MCF 10A (cell line): ENCODE data around the gene TMPRSS11D. TPM values are rescaled to one million over a fixed set of nuclear protein-coding genes. Genes with fewer than 3 reads are reported as not detected.

Source experiments
- BruUV-seq: library from RNA; stranded (reverse); fragments of 400-500 nt; replicated peaks from 2 replicates; lab custom pipeline; 2021; lab: Mats Ljungman, UMichigan
- CTCF ChIA-PET: fragments of 300-600 bp; sonication (Branson Sonifier 250); formaldehyde crosslinking; extraction: SDS; loops from one replicate; lab custom pipeline; 2021; ENCODE audit warnings: antibody characterized with exemption, inconsistent platforms; lab: Yijun Ruan, JAX
- POLR2A ChIA-PET: fragments of 300-600, 350-650 bp; sonication (Branson Sonifier 250); formaldehyde crosslinking; extraction: SDS; loops from one replicate; lab custom pipeline; 2020; ENCODE audit warnings: antibody characterized with exemption, inconsistent platforms; lab: Yijun Ruan, JAX
- DNase-seq: peaks from one replicate; pipeline ENCODE4 v3.0.0-alpha.2; 2018; ENCODE audit not compliant: unreplicated experiment
- H3K27ac Mint-ChIP-seq: one replicate; pipeline ENCODE4 v1.8.0; 2022; ENCODE audit warnings: mild to moderate bottlenecking, low read depth, mixed read lengths; ENCODE audit not compliant: unreplicated experiment
- H3K27me3 Mint-ChIP-seq: one replicate; pipeline ENCODE4 v1.8.0; 2022; ENCODE audit warnings: mixed read lengths; ENCODE audit not compliant: insufficient read depth, unreplicated experiment
- H3K36me3 Mint-ChIP-seq: one replicate; pipeline ENCODE4 v1.8.0; 2022; ENCODE audit warnings: mild to moderate bottlenecking, moderate library complexity, mixed read lengths; ENCODE audit not compliant: insufficient read depth, unreplicated experiment
- H3K4me1 Mint-ChIP-seq: one replicate; pipeline ENCODE4 v1.8.0; 2022; ENCODE audit warnings: mixed read lengths; ENCODE audit not compliant: insufficient read depth, unreplicated experiment
- H3K4me3 Mint-ChIP-seq: one replicate; pipeline ENCODE4 v1.8.0; 2022; ENCODE audit warnings: mild to moderate bottlenecking, moderate library complexity, mixed read lengths; ENCODE audit not compliant: unreplicated experiment
- H3K9me3 Mint-ChIP-seq: one replicate; pipeline ENCODE4 v1.8.0; 2022; ENCODE audit warnings: mixed read lengths; ENCODE audit not compliant: unreplicated experiment
- intact Hi-C: fragments of 100-400 bp; cut with micrococcal nuclease; formaldehyde crosslinking; loops from 2 replicates; pipeline ENCODE4 v1.14.1; 2022
- total RNA-seq: library from RNA; stranded (reverse); gene quantifications from 2 replicates; pipeline ENCODE4 v1.2.3, GENCODE V29; 2022
- TF ChIP-seq, protein P1 (sequence below): fragments of 200-600 bp; IDR thresholded peaks from one replicate; pipeline ENCODE4 v1.8.0; 2022; ENCODE audit warnings: antibody characterized with exemption, mild to moderate bottlenecking; ENCODE audit not compliant: unreplicated experiment

TMPRSS11D gene
- total RNA-seq, 1 experiment from 2014 or later, result not detected

DNA sequence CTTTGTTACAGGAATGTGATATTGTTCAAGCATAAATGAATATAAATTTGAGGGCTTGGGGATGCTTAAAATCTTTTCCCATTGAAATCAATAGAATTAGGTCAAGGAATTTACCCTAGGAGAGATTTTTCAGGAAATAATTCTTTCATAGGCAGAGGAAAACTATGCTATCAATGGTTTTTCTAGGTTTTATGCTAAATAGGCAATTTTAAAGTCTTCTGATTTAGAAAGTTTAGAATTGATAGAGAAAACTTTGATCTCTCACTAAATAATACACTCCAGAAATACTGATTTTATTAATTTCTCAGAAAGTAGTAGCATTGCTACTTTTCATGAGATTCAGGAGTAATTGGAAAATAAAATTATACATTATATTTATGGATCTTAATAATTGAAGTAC is 93.1 kb downstream of the TMPRSS11D start:
- CTCF ChIA-PET, result interaction anchor here (0.6 kb wide), 1 partner anchor 48 kb away, joined by 3 read pairs; no protein-coding TSS in a partner anchor
- Mint-ChIP-seq H3K4me3 (no peak overlapping the region), H3K9me3 (no peaks in the 10 kb centered on the region)

DNA sequence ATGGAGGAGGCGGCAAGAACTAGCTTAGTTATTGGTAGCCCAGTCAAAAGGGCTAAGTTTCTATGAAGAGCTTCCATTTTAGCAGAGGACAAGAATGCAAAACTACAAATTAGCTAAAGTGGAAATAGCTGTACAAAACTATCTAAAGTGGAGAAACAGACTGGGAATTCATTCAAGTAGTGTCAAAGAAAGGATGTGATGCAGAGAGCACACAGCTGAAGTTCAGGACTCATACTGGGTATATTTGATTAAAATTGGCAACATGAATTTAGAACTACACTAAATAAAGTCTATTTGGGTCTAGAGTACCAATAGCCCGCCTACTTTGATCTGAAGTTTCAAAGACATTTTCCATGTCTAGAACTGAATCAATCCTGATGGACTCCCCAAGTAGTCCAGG is 96.5 kb downstream of the TMPRSS11D start:
- no peak overlapping the region for H3K4me3 Mint-ChIP-seq
- H3K27ac Mint-ChIP-seq, result no peak overlapping the region
- CTCF ChIA-PET, result interaction anchor here (1.8 kb wide), 1 partner anchor 41 kb away, joined by 6 read pairs; no protein-coding TSS in a partner anchor
- intact Hi-C loops, result no loop called here
- no peaks in the 10 kb centered on the region for H3K36me3 Mint-ChIP-seq
- DNase-seq, result no peak
- no peaks in the 10 kb centered on the region for H3K27me3 Mint-ChIP-seq
- TF ChIP-seq, protein P1, sequence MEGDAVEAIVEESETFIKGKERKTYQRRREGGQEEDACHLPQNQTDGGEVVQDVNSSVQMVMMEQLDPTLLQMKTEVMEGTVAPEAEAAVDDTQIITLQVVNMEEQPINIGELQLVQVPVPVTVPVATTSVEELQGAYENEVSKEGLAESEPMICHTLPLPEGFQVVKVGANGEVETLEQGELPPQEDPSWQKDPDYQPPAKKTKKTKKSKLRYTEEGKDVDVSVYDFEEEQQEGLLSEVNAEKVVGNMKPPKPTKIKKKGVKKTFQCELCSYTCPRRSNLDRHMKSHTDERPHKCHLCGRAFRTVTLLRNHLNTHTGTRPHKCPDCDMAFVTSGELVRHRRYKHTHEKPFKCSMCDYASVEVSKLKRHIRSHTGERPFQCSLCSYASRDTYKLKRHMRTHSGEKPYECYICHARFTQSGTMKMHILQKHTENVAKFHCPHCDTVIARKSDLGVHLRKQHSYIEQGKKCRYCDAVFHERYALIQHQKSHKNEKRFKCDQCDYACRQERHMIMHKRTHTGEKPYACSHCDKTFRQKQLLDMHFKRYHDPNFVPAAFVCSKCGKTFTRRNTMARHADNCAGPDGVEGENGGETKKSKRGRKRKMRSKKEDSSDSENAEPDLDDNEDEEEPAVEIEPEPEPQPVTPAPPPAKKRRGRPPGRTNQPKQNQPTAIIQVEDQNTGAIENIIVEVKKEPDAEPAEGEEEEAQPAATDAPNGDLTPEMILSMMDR, result no peak
- H3K4me1 Mint-ChIP-seq, result no peaks in the 10 kb centered on the region
- H3K9me3 Mint-ChIP-seq, result no peaks in the 10 kb centered on the region
- POLR2A ChIA-PET, result no interaction called here
- BruUV-seq, result no TSS peak

More for the DNA sequence above, 93.1 kb downstream of the TMPRSS11D start:
- no peak overlapping the region for H3K27ac Mint-ChIP-seq
- POLR2A ChIA-PET, result no interaction called here
- no peak for DNase-seq
- TF ChIP-seq, protein P1, result no peak
- no peaks in the 10 kb centered on the region for H3K36me3 Mint-ChIP-seq
- BruUV-seq, result no TSS peak
- H3K4me1 Mint-ChIP-seq, result no peaks in the 10 kb centered on the region
- no peaks in the 10 kb centered on the region for H3K27me3 Mint-ChIP-seq
- intact Hi-C loops, result no loop called here

DNA sequence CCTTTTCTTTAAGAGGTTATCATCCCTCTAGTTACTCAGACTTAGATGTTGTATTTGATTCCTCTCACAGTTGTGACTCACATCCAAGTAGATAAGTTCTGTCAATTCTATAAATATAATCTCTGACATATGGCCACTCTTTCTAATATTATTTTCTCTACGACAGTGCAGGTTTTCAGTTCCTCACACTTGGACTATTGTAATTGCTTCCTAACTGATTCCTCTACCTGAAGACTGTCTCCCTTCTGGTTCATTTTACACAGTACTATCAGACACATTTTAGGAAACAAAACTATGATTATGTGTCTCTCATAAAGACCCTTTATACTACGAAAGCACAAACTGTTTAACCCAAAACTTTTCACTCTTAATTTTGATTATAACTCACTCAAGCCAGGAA is 98.3 kb downstream of the TMPRSS11D start:
- no peak for DNase-seq
- no TSS peak for BruUV-seq
- no peak overlapping the region for H3K4me3 Mint-ChIP-seq
- no peaks in the 10 kb centered on the region for H3K27me3 Mint-ChIP-seq
- no peaks in the 10 kb centered on the region for H3K9me3 Mint-ChIP-seq
- TF ChIP-seq, protein P1, result no peak
- H3K27ac Mint-ChIP-seq, result no peak overlapping the region
- POLR2A ChIA-PET, result no interaction called here
- no peaks in the 10 kb centered on the region for H3K4me1 Mint-ChIP-seq
- CTCF ChIA-PET, result interaction anchor here (0.9 kb wide), 1 partner anchor 34 kb away, joined by 4 read pairs; no protein-coding TSS in a partner anchor
- intact Hi-C loops, result no loop called here
- no peaks in the 10 kb centered on the region for H3K36me3 Mint-ChIP-seq

DNA sequence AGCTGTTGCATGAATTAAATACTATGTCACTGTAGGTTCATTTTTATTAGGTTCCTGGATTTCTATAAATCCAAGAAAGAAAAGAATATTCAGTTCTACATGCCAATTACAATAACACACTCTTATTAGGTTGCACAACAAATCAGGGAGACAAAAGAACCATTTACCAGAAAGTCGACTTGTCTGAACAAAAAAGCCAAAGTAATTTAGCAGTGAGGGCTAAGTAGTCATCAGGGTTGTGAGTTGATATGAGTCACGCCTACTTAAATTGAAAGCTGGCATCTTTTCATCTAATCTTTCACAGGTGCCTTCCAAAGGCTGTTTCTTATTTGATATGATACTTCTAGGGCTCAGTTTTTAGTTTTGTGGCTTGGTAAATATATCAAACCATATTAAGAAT is 104.2 kb downstream of the TMPRSS11D start:
- Mint-ChIP-seq H3K36me3 (no peaks in the 10 kb centered on the region), H3K9me3 (no peaks in the 10 kb centered on the region), H3K4me3 (no peak overlapping the region), H3K27ac (no peak overlapping the region), H3K4me1 (no peaks in the 10 kb centered on the region), H3K27me3 (no peaks in the 10 kb centered on the region)
- TF ChIP-seq, protein P1, result no peak
- BruUV-seq, result no TSS peak
- intact Hi-C loops, result no loop called here
- CTCF ChIA-PET, result interaction anchor here (0.6 to 0.9 kb wide), 2 partner anchors 33 to 710 kb away, joined by 4 to 6 read pairs; no protein-coding TSS in a partner anchor
- POLR2A ChIA-PET, result interaction anchor here (0.8 kb wide), 1 partner anchor 235 kb away, joined by 3 read pairs; the partner anchor contains the start of gene CENPC
- DNase-seq, result peak; percentile 62
